ENCODE data around the gene RNF19B.

DNA sequence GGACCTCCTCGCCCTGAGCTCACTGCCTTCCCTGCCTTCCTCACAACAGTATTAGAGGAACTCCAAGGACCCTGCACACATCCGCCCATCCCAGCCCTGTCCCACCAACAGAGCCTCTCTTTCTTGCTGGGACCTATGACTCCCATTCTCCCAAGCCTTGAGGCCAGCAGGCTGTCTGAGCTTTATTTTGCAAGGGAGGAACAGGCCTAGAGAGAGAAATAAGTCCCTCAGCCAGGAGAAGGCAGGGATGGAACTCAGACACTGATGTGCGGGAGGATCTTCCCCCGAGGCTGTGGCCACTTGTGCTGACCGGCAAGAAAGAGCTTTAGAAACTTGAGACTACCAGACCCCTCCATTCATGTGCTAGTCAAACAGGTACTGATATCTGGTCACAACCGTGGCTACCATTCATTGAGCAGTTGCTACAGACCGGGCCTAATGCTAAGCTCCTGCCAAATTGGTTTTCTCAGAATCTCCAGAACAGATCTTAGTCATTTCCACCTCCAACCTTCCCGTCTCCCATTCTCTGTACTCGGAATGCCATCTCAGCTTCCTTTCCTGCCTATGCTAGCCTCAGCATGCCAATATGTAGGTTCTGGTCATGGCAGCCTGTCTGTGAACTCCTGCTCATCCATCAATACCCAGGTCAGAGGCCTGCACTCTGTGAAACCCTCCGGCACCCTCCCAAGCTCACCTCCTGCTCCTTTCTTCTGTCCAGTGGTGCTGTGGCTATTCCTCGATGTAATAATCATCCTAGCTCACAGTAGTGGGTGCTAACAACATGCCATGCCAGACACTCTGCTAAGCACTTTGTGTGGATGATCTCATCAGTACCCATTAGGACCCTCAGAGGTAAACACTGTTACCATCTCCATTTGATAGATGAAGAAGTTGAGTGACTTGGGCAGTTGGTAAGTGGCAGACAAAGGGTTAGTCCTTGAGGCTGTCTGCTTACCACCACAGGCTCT lies 67.2 kb downstream of the RNF19B start:
- no peak for TF ChIP-seq POLR2A (IDR thresholded peaks at IDR 0.05)
- TF ChIP-seq, protein P1, sequence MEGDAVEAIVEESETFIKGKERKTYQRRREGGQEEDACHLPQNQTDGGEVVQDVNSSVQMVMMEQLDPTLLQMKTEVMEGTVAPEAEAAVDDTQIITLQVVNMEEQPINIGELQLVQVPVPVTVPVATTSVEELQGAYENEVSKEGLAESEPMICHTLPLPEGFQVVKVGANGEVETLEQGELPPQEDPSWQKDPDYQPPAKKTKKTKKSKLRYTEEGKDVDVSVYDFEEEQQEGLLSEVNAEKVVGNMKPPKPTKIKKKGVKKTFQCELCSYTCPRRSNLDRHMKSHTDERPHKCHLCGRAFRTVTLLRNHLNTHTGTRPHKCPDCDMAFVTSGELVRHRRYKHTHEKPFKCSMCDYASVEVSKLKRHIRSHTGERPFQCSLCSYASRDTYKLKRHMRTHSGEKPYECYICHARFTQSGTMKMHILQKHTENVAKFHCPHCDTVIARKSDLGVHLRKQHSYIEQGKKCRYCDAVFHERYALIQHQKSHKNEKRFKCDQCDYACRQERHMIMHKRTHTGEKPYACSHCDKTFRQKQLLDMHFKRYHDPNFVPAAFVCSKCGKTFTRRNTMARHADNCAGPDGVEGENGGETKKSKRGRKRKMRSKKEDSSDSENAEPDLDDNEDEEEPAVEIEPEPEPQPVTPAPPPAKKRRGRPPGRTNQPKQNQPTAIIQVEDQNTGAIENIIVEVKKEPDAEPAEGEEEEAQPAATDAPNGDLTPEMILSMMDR (IDR thresholded peaks at IDR 0.05) = no peak

Measured in tibial nerve (tissue), 3 donors.